ENCODE measurements around the gene MAST4. TPM values are rescaled to one million over a fixed set of nuclear protein-coding genes. Genes with fewer than 3 reads are reported as not detected.

Gene MAST4
- total and polyA plus RNA-seq, 2 of the 8 experiments (the other 6 are each of a cell fraction or from before 2014, with no cell fraction given), result 1.5 to 2.6 TPM

DNA sequence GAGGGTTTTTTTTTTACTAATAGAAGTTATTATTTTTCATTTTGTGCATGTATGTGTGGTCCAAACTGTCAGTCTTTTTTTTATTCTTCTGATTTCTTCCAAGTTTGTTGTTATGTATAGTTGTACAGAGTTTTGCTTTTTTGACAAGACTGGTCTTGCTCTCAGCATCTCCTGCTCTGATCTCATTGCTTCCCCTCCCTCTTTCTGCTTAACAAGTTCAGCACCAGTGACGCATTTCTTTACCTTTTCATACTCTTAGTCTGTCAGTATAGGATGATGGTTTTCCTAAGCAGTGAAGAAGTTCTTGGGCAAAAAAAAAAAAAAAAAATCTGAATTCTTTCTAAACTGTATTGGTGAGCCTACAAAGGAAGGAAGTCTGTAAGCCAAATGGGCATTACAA is 465.3 kb downstream of the MAST4 start:
- H3K14ac ChIP-seq (ENCODE audit: insufficient read length), result no peak overlapping the region
- CTCF ChIA-PET (ENCODE audit: partially characterized antibody), result no interaction called here
- H3K4me3 ChIP-seq (ENCODE audit: extremely low read depth in 1 of 4, insufficient read depth in 2 of 4, low read depth in 3 of 4, low read length in 4 of 4), result no peak overlapping the region
- H3K18ac ChIP-seq (ENCODE audit: extremely low read depth, low read length), result no peak overlapping the region
- H3K36me3 ChIP-seq (ENCODE audit: control insufficient read depth in 2 of 4, insufficient read depth in 4 of 4, low read length in 3 of 4), result no peaks in the 10 kb centered on the region
- H4K8ac ChIP-seq (ENCODE audit: extremely low read depth, insufficient read depth, low read length), result no peak overlapping the region
- no peaks in the 10 kb centered on the region for H3K79me2 ChIP-seq (ENCODE audit: control insufficient read depth in 1 of 2, insufficient read depth in 2 of 2, low read length in 2 of 2)
- DNase-seq (ENCODE audit: low read depth in 1 of 2, low spot score in 2 of 2), result no peak
- no peak overlapping the region for H2BK5ac ChIP-seq (ENCODE audit: low read depth, low read length)
- no peak for TF ChIP-seq NRF1 (IDR thresholded peaks at IDR 0.05; ENCODE audit: low read depth, low read length)
- no peak overlapping the region for H3K4me2 ChIP-seq (ENCODE audit: insufficient read depth in 1 of 2, low read depth in 2 of 2, low read length in 2 of 2)
- H3K56ac ChIP-seq (replicated peaks; ENCODE audit: insufficient read length, low read depth, low read length), result no peak overlapping the region
- H4K91ac ChIP-seq (replicated peaks; ENCODE audit: insufficient read length, low read length), result no peak overlapping the region
- no peak overlapping the region for H2AK5ac ChIP-seq (ENCODE audit: low read depth, low read length)
- H3K27me3 ChIP-seq (replicated peaks in 1 of 4; ENCODE audit: control insufficient read depth in 3 of 4, extremely low read depth in 1 of 4, insufficient read depth in 3 of 4, low read length in 3 of 4), result no peaks in the 10 kb centered on the region
- peaks cover 0 to 4% (median 2%) of the 10 kb centered on the region in 4 experiments; a peak in 3 of 7 replicates for H3K4me1 ChIP-seq (replicated peaks in 1 of 4; ENCODE audit: control insufficient read depth in 3 of 4, insufficient read depth in 4 of 4, low read length in 3 of 4)
- no peak overlapping the region for H2BK120ac ChIP-seq (replicated peaks; ENCODE audit: low read depth, low read length)
- H3K4ac ChIP-seq (replicated peaks; ENCODE audit: insufficient read length, low read depth, low read length), result no peak overlapping the region
- no peak overlapping the region for H3K23ac ChIP-seq (ENCODE audit: insufficient read length)
- WGBS, 2 experiments (ENCODE audit: extremely low coverage in 1 of 2, insufficient coverage in 1 of 2, insufficient read length in 1 of 2, insufficient replicate concordance in 2 of 2, low coverage in 1 of 2, low lambda C conversion rate in 2 of 2, missing lambda C conversion rate in 1 of 2), result 80% methylated on average over 1 of the region's 1 CpG; no CpG with 5 or more reads in 1 of the 2 experiments
- H3K9ac ChIP-seq (replicated peaks in 1 of 4; ENCODE audit: extremely low read depth in 1 of 4, low read depth in 3 of 4, low read length in 3 of 4), result no peak overlapping the region
- no peaks in the 10 kb centered on the region for H4K20me1 ChIP-seq (replicated peaks in 1 of 2; ENCODE audit: control insufficient read depth in 1 of 2, insufficient read depth in 2 of 2, low read length in 2 of 2)
- no peaks in the 10 kb centered on the region for H3K9me3 ChIP-seq (ENCODE audit: insufficient read depth in 2 of 2, low read depth in 1 of 2, low read length in 1 of 2)
- no peak overlapping the region for H2BK20ac ChIP-seq (ENCODE audit: low read length)
- no peak overlapping the region for H2BK15ac ChIP-seq (ENCODE audit: low read length)
- no peak overlapping the region for H3K27ac ChIP-seq (ENCODE audit: low read depth, low read length)
- POLR2A ChIA-PET (ENCODE audit: partially characterized antibody), result no interaction called here
- H2BK12ac ChIP-seq (ENCODE audit: low read depth, low read length), result no peak overlapping the region
- FAIRE-seq, result no peak
- H4K5ac ChIP-seq (ENCODE audit: insufficient read length, low read depth, low read length), result no peak overlapping the region
- no peak overlapping the region for H2AFZ ChIP-seq (ENCODE audit: low read length)
- H3K79me1 ChIP-seq (ENCODE audit: low read depth, low read length), result no peaks in the 10 kb centered on the region
- no peaks in the 10 kb centered on the region for H3K23me2 ChIP-seq (ENCODE audit: low read depth, low read length)

Measured in H1 (cell line).